Left lobe of liver (tissue), 2 donors: Measurements from ENCODE around the gene TMEM154. TPM values are rescaled to one million over a fixed set of nuclear protein-coding genes. Genes with fewer than 3 reads are reported as not detected.

Experiments
- ATAC-seq: fragments of 200-7000 bp; cut with Tn5 transposase; one replicate; pipeline ENCODE4 v1.9.1; 2020; ENCODE audit warnings: mild to moderate bottlenecking, moderate library complexity
- DNase-seq: peaks from one replicate; pipeline ENCODE4 v3.0.0-alpha.2; 2020; ENCODE audit warnings: low spot score
- total RNA-seq: library from RNA; stranded (reverse); gene quantifications from one replicate; pipeline ENCODE4 v1.2.1, GENCODE V29; 2021
- donor health status: DM: no; HTN: no; CAD: no; lungs with moderate emphysema.
- donor health status: DM: no; HTN: yes; CAD: no.

TMEM154 gene
- total RNA-seq, 1 donor from 2014 or later: 2.1 TPM

DNA sequence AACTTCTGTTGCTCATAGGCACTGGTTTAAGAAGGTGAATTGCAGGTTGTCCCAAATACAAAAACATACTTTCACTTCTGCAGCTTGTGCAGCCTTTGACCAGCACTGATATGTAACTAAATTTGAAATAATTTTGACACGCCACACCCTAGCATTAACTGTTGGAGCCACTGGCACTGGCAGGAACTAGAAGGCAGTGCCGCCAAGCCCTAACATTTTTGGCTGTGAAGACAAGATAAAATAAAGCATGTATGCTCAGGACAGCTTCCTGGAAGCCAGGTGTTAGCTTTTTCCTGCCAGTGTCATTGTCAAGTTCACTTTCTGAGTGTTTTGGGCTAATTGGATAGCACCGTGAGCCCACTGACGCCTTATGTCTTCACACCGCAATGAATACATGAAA is 78.6 kb downstream of the TMEM154 start:
- no peak for DNase-seq

GRCh38 chr4:152599636-152600035 is 80.2 kb downstream of the TMEM154 start:
- DNase-seq: no peak
- no peak for ATAC-seq

More for the DNA sequence above, 78.6 kb downstream of the TMEM154 start:
- ATAC-seq: no peak

GRCh38 chr4:152599095-152599494 is 80.7 kb downstream of the TMEM154 start:
- ATAC-seq (peak; percentile 22), DNase-seq (no peak)

- DNase-seq (no peak), ATAC-seq (peak; percentile 16)
These were observed 81.3 kb downstream of the TMEM154 start for GRCh38 chr4:152598454-152598853.

GRCh38 chr4:152594978-152595925 is 84.5 kb downstream of the TMEM154 start:
- DNase-seq (no peak), ATAC-seq (no peak)

DNA sequence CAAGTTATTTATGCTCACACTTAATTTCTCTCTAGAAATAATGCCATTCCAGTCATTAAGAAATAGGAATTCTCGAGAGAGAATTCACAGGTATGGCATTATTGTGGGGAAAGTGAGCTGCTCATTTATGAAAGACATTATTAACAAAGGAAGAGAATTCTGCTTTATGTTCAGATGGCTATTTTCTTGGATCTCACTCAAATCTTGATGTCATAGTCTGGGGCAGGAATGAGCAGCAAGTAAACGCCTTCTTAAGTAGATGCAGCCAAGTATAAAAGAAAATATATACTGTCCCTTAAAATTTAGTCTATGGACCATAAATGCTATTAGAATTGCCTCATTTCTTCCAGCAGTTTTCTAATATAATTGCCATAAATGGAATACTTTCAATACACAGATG is 85.7 kb downstream of the TMEM154 start:
- no peak for ATAC-seq
- no peak for DNase-seq

GRCh38 chr4:152591876-152592275 is 87.9 kb downstream of the TMEM154 start:
- ATAC-seq: no peak
- DNase-seq: no peak

DNA sequence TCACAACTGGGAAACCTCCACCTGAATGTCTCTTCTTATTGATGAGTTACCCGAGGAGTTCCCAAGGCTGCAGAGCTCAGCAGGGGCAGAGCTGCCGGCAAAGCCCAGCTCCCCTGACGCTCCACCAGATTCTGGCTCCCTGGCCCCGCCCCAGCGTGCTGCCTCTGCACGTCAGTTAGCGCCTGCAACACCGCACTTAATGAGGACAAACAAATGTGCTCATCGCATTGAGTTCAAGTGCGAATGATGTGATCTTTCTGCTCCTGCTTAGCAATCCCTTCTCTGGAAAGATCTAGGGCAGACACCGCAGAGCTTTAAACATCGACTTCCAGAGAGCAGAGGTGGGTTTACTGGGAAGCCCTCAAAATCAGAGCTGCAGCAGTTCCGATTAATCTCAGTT is 88.4 kb downstream of the TMEM154 start:
- ATAC-seq (peak; percentile 28), DNase-seq (no peak)

- DNase-seq (no peak), ATAC-seq (no peak)
These were observed 89.4 kb downstream of the TMEM154 start for GRCh38 chr4:152590179-152591031.

DNA sequence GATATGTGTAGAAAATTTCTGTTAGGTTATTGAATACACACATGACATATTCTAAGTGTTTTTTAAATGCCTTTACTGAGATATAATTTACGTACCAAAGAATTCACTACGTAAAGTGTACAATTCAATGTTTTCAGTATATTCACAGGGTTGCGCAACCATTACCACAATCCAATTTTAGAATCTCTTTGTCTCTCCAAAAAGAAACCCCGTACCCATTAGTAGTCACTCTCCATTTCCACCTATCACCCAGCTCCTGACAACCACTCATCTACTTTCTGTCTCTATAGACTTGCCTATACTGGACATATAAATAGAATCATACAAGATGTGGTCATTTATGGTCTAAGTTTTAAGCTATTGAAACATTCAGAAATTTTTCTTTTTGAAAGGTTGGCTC is 90.9 kb downstream of the TMEM154 start:
- ATAC-seq (no peak), DNase-seq (no peak)

DNA sequence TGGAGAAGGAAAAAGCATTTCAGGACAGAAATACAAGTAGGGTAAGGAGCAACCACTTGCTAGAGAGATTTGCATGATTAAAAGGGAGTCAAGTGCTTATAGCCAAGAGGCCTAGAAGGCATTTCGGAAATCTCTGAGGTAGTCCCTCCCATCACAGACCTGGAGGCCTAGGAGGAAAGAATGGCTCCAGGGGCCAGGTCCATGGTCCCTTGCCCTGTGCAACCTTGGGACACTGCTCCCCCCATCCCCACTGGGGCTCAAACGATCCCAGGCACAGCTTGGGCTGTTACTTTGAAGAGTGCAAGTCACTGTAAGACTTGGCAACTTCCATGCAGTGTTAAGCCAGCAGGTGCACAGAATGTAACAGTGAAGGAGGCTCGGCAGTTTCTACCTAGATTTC is 92.7 kb downstream of the TMEM154 start:
- no peak for ATAC-seq
- no peak for DNase-seq

DNA sequence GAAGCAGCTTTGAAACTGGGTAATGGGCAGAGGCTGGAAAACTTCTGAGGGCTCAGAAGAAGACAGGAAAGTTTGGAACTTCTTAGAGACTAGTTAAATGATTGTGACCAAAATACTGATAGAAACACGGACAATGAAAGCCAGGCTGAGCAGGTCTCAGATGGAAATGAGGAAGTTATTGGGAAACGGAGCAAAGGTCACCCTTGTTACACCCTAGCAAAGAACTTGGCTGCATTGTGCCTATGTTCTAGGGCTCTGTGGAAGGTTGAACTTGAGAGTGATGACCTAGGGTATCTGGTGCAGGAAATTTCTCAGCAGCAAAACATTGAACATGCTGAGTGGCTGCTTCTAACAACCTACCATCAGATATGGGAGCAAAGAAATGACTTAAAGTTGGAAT is 93.1 kb downstream of the TMEM154 start:
- DNase-seq (no peak), ATAC-seq (peak; percentile 80)

- no peak for DNase-seq
- ATAC-seq: no peak
These were observed 94.8 kb downstream of the TMEM154 start for GRCh38 chr4:152585023-152585441.

DNA sequence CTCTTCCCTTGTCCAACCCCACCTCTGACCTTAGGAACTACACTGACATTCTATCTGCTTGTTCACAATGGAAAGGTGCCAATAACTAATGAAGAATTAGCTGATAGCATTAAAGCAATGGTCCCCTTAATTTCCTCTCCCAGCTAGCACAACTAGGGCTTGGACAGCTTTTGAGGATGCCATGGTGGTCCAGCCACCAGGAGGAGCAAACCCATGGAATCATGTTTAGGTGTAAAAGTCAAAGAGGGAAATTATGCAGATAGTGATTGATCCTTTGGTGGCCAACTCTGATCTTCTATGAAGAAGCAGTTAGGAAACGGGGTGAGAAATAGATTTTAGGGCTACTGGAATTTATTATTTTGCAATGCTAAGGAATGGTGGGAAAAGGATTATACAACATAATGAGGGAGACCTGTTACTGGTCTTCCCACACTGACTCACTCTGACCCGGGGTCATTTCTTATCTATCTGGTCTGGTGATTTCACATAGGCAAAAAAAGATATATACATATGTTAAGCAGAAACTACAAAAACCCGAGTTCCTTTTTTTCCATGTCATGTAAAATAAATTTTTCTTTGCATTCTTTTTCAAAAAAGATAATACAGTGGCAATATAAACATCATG is 98.1 kb downstream of the TMEM154 start:
- ATAC-seq: no peak
- DNase-seq: no peak

- ATAC-seq: no peak
- DNase-seq: no peak
These were observed 99.9 kb downstream of the TMEM154 start for GRCh38 chr4:152579916-152580315.

GRCh38 chr4:152579107-152579764 is 100.6 kb downstream of the TMEM154 start:
- DNase-seq (peak; percentile 52), ATAC-seq (peak; percentile 92)

- ATAC-seq (peak; percentile 18), DNase-seq (no peak)
These were observed 101.1 kb downstream of the TMEM154 start for GRCh38 chr4:152578670-152579069.

DNA sequence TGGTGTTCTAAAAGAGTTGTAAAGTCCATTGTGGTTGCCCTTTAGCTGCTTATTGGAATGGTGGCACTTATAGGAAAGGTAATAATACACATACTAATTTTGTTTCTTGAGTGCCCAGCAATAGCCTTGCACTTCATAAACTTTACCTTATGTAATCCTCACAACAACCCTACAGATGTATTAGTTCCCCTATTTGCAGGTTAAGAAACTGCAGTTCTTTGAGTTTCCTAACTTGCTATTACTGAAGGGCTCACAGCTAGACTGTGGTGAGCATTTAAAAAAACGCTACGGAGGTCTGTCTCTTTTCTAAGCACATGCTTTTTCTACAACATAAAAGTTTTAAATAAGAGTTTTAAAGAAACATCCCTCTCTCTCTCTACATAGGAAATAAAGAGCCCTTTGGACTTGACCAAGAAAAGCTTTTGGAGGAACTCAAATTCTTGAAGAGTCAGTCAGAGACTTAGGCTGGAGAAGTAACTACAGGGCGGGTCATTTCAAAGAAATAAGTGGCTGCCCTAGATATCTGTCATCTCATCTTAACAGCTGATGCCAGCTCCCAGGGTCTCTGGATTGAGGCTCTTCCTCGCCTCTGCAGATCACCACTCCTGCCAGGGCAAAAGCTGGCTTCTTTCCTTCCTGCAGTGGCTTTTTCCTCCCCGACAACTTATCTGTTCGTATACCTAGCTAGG is 101.9 kb downstream of the TMEM154 start:
- no peak for ATAC-seq
- no peak for DNase-seq

GRCh38 chr4:152575533-152575932 is 104.3 kb downstream of the TMEM154 start:
- ATAC-seq (no peak), DNase-seq (no peak)

DNA sequence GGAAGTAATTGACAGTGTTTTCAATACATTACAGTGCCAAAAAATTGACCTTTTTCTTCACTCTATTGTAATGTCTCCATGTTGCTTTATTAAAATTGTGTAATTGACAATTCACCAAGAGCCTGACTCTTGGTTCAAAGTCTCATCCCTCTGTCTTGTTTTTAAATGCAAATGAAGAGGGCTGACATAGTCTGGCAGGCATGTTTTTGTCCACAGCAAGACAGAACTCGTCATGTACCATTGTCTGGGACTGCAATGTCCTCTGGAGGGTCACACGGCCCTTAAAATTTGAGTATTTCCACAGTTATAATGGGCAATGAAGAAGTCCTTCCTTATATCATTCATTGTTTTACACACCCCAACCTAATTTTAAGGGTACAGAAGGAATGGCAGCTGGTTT is 105.9 kb downstream of the TMEM154 start:
- DNase-seq (no peak), ATAC-seq (no peak)
